H1 (cell line): ENCODE results near the gene ACYP1. TPM values are rescaled to one million over a fixed set of nuclear protein-coding genes. Genes with fewer than 3 reads are reported as not detected.

Experiments
- ASH2L ChIP-seq: fragments of 200-600, 300-600 bp; sonication (generic); IDR thresholded peaks from one replicate; pipeline ENCODE4 v1.7.1; 2017; ENCODE audit warnings: low read length
- ATF2 ChIP-seq: IDR thresholded peaks from 2 replicates; pipeline ENCODE4 v1.6.1; 2012; ENCODE audit warnings: low read length, inconsistent platforms
- BACH1 ChIP-seq: IDR thresholded peaks from 2 replicates; pipeline ENCODE4 v1.6.1; 2012; ENCODE audit warnings: low read length, improper control_type of control experiment
- BCL11A ChIP-seq, 2 experiments: IDR thresholded peaks; one replicate each; pipeline ENCODE4 v1.6.1; 2011; ENCODE audit warnings: low read depth in 2 of 2, low read length in 2 of 2, mild to moderate bottlenecking in 2 of 2
- CBX8 ChIP-seq: fragments of 300-800, 300-1000 bp; sonication (generic); IDR thresholded peaks from 2 replicates; pipeline ENCODE4 v1.7.1; 2016; ENCODE audit warnings: low read depth, low read length, borderline replicate concordance
- CHD1 ChIP-seq: IDR thresholded peaks from 2 replicates; pipeline ENCODE4 v1.6.1; 2012; ENCODE audit warnings: low read depth, low read length, improper control_type of control experiment
- CREB1 ChIP-seq: IDR thresholded peaks from 2 replicates; pipeline ENCODE4 v1.6.1; 2012; ENCODE audit warnings: inconsistent platforms
- EGR1 ChIP-seq: IDR thresholded peaks from 2 replicates; pipeline ENCODE4 v1.6.1; 2011; ENCODE audit warnings: low read depth, low read length, borderline replicate concordance
- FOSL1 ChIP-seq: IDR thresholded peaks from 2 replicates; pipeline ENCODE4 v1.6.1; 2011; ENCODE audit warnings: mild to moderate bottlenecking, low read depth, low read length, moderate library complexity; ENCODE audit not compliant: insufficient read depth
- JUN ChIP-seq: IDR thresholded peaks from 2 replicates; pipeline ENCODE4 v1.6.1; 2011; ENCODE audit warnings: low read depth, mild to moderate bottlenecking, improper control_type of control experiment, low read length
- JUND ChIP-seq: IDR thresholded peaks from 2 replicates; pipeline ENCODE4 v1.6.1; 2011; ENCODE audit warnings: mild to moderate bottlenecking, improper control_type of control experiment, low read length
- MAFK ChIP-seq: IDR thresholded peaks from 2 replicates; pipeline ENCODE4 v1.6.1; 2012; ENCODE audit warnings: low read depth, mild to moderate bottlenecking, improper control_type of control experiment, low read length
- RFX5 ChIP-seq: IDR thresholded peaks from 2 replicates; pipeline ENCODE4 v1.6.1; 2011; ENCODE audit warnings: low read depth, low read length, improper control_type of control experiment, borderline replicate concordance
- SIN3A ChIP-seq, 2 experiments: IDR thresholded peaks in 1 of 2; conservative IDR thresholded peaks in 1 of 2; 2 replicates each; pipeline ENCODE4 v1.6.1; 2011 to 2012; ENCODE audit warnings: low read length in 2 of 2, improper control_type of control experiment in 1 of 2, low read depth in 1 of 2, mild to moderate bottlenecking in 1 of 2
- SP1 ChIP-seq: IDR thresholded peaks from 2 replicates; pipeline ENCODE4 v1.6.1; 2011; ENCODE audit warnings: low read depth, low read length
- SP2 ChIP-seq: IDR thresholded peaks from 2 replicates; pipeline ENCODE4 v1.6.1; 2012; ENCODE audit warnings: mild to moderate bottlenecking, low read length, inconsistent platforms
- TAF7 ChIP-seq: optimal IDR thresholded peaks from 2 replicates; pipeline ENCODE3; 2011; ENCODE audit warnings: low read depth, mild to moderate bottlenecking, inconsistent platforms, low read length, moderate library complexity, borderline replicate concordance
- TBP ChIP-seq: IDR thresholded peaks from 2 replicates; pipeline ENCODE4 v1.6.1; 2011; ENCODE audit warnings: low read depth, low read length, improper control_type of control experiment
- ZNF274 ChIP-seq: IDR thresholded peaks from 2 replicates; pipeline ENCODE4 v1.7.0; 2012; ENCODE audit warnings: low read length, borderline replicate concordance; ENCODE audit errors: extremely low read depth
- polyA plus RNA-seq, 7 experiments: library from polyadenylated mRNA; depleted of rRNA in 3 of 7; stranded (reverse) in 5 of 7; unstranded in 2 of 7; fragments of >200 nt in 5 of 7; fragments of 200-250 nt in 2 of 7; gene quantifications; 1 replicate in 5 of 7; 2 replicates in 1 of 7; 4 replicates in 1 of 7; pipeline versions ENCODE4 v1.2.1 to v1.2.3, GENCODE V29; 2011 to 2013; ENCODE audit warnings: missing spikeins in 2 of 7, mixed read lengths in 2 of 7
- total RNA-seq: library from RNA; stranded (reverse); fragmentation: NEBNext Ultra II Directional; extraction: Animal tissue kit (Norgen Biotek cat#: 25700); gene quantifications from 2 replicates; pipeline ENCODE4 v1.2.1, GENCODE V29; 2021

ACYP1 gene
- total and polyA plus RNA-seq, 2 of the 8 experiments (the other 6 are each of a cell fraction or from before 2014, with no cell fraction given): 22.3 to 24.8 TPM

- no peak for TF ChIP-seq TAF7
- TF ChIP-seq ATF2: no peak
- no peak for TF ChIP-seq EGR1
- peak; percentile 98 for TF ChIP-seq SP1
- TF ChIP-seq SIN3A (conservative IDR thresholded peaks at IDR 0.05 in 1 of 2, IDR thresholded peaks at IDR 0.05 in 1 of 2; ENCODE audit: low read depth in 1 of 2, low read length in 2 of 2): peak in 1 of 2 experiments; percentile 80; a peak in 1 of 4 replicates
- no peak; the same call in 1 of the 2 replicates for TF ChIP-seq CREB1
- TF ChIP-seq ZNF274: no peak
- no peak for TF ChIP-seq MAFK
- peak; percentile 84 for TF ChIP-seq SP2
- peak; percentile 75 for TF ChIP-seq ASH2L
- TF ChIP-seq CHD1: no peak
- no peak for TF ChIP-seq BCL11A (IDR thresholded peaks at IDR 0.05; ENCODE audit: low read depth in 2 of 2, low read length in 2 of 2)
- no peak for TF ChIP-seq FOSL1
- no peak for TF ChIP-seq JUN
- no peak for TF ChIP-seq RFX5
- TF ChIP-seq JUND: no peak
- TF ChIP-seq CBX8: no peak
- TF ChIP-seq BACH1: peak; percentile 47; the same call in 1 of the 2 replicates
- TF ChIP-seq TBP: no peak
Measured at GRCh38 chr14:75063491-75064204, at the start of gene ACYP1 (continued).
